MCF 10A (cell line): ENCODE measurements around the gene GCFC2. TPM values are rescaled to one million over a fixed set of nuclear protein-coding genes. Genes with fewer than 3 reads are reported as not detected.
A peak's percentile ranks its signal among the peaks of the same experiment; 100 is the strongest.

Source experiments
- BruUV-seq: library from RNA; stranded (reverse); fragments of 400-500 nt; replicated peaks from 2 replicates; lab custom pipeline; 2021; lab: Mats Ljungman, UMichigan
- CTCF ChIA-PET: fragments of 300-600 bp; sonication (Branson Sonifier 250); formaldehyde crosslinking; extraction: SDS; loops from one replicate; lab custom pipeline; 2021; ENCODE audit warnings: antibody characterized with exemption, inconsistent platforms; lab: Yijun Ruan, JAX
- POLR2A ChIA-PET: fragments of 300-600, 350-650 bp; sonication (Branson Sonifier 250); formaldehyde crosslinking; extraction: SDS; loops from one replicate; lab custom pipeline; 2020; ENCODE audit warnings: antibody characterized with exemption, inconsistent platforms; lab: Yijun Ruan, JAX
- DNase-seq: peaks from one replicate; pipeline ENCODE4 v3.0.0-alpha.2; 2018; ENCODE audit not compliant: unreplicated experiment
- H3K27ac Mint-ChIP-seq: one replicate; pipeline ENCODE4 v1.8.0; 2022; ENCODE audit warnings: mild to moderate bottlenecking, low read depth, mixed read lengths; ENCODE audit not compliant: unreplicated experiment
- H3K27me3 Mint-ChIP-seq: one replicate; pipeline ENCODE4 v1.8.0; 2022; ENCODE audit warnings: mixed read lengths; ENCODE audit not compliant: insufficient read depth, unreplicated experiment
- H3K36me3 Mint-ChIP-seq: one replicate; pipeline ENCODE4 v1.8.0; 2022; ENCODE audit warnings: mild to moderate bottlenecking, moderate library complexity, mixed read lengths; ENCODE audit not compliant: insufficient read depth, unreplicated experiment
- H3K4me1 Mint-ChIP-seq: one replicate; pipeline ENCODE4 v1.8.0; 2022; ENCODE audit warnings: mixed read lengths; ENCODE audit not compliant: insufficient read depth, unreplicated experiment
- H3K4me3 Mint-ChIP-seq: one replicate; pipeline ENCODE4 v1.8.0; 2022; ENCODE audit warnings: mild to moderate bottlenecking, moderate library complexity, mixed read lengths; ENCODE audit not compliant: unreplicated experiment
- H3K9me3 Mint-ChIP-seq: one replicate; pipeline ENCODE4 v1.8.0; 2022; ENCODE audit warnings: mixed read lengths; ENCODE audit not compliant: unreplicated experiment
- CTCF ChIP-seq: fragments of 200-600 bp; IDR thresholded peaks from one replicate; pipeline ENCODE4 v1.8.0; 2022; ENCODE audit warnings: antibody characterized with exemption, mild to moderate bottlenecking; ENCODE audit not compliant: unreplicated experiment
- intact Hi-C: fragments of 100-400 bp; cut with micrococcal nuclease; formaldehyde crosslinking; loops from 2 replicates; pipeline ENCODE4 v1.14.1; 2022
- total RNA-seq: library from RNA; stranded (reverse); gene quantifications from 2 replicates; pipeline ENCODE4 v1.2.3, GENCODE V29; 2022

Gene GCFC2
- total RNA-seq, 1 experiment from 2014 or later, result 41.3 TPM

- H3K9me3 Mint-ChIP-seq, result no peaks in the 10 kb centered on the region
- no peak for TF ChIP-seq CTCF
- no peaks in the 10 kb centered on the region for H3K27me3 Mint-ChIP-seq
- H3K27ac Mint-ChIP-seq, result no peak overlapping the region
- H3K36me3 Mint-ChIP-seq, result peaks cover 5% of the 10 kb centered on the region
- no peak overlapping the region for H3K4me3 Mint-ChIP-seq
- CTCF ChIA-PET, result interaction anchor here (0.5 to 5.6 kb wide), 7 partner anchors 12 to 150 kb away, joined by 3 to 108 read pairs (median 6); no protein-coding TSS in a partner anchor
- no peak for DNase-seq
- POLR2A ChIA-PET, result interaction anchor here (1.5 kb wide), 1 partner anchor 19 kb away, joined by 4 read pairs; no protein-coding TSS in a partner anchor
- peaks cover 29% of the 10 kb centered on the region for H3K4me1 Mint-ChIP-seq
- BruUV-seq, result no TSS peak
- intact Hi-C loops, result no loop called here
Measured at GRCh38 chr2:75616406-75616805, 94.3 kb downstream of the GCFC2 start.

DNA sequence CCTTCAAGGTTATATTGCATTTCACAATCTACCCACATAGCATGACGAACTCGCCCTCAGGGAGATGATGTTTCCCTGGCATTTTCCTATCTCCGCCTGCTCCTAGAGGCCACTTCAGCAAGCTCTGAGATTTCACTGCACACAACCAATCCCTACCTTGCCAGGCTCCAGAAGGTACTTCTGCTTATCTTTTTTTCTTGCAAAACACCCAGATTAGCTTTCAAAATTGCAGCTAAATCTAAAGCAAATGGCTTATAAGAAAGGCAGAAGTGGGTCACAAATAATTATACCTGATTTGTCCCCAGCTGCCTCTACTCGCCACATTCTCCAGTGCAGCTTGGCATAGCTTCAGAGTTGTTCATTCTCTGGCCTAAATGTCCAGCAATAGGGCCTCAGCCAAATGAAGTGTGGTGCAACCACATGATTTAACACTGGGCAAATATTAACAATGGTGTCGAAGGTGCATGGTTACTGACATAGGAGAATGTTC, 96.5 kb downstream of the GCFC2 start:
- Mint-ChIP-seq H3K27me3 (no peaks in the 10 kb centered on the region), H3K9me3 (no peaks in the 10 kb centered on the region), H3K4me3 (peak overlapping the region; percentile 0), H3K27ac (peak overlapping the region; percentile 55), H3K4me1 (peaks cover 17% of the 10 kb centered on the region), H3K36me3 (peaks cover 5% of the 10 kb centered on the region)
- no TSS peak for BruUV-seq
- TF ChIP-seq CTCF, result no peak
- intact Hi-C loops, result no loop called here
- DNase-seq, result peak; percentile 88
- CTCF ChIA-PET, result interaction anchor here (0.5 to 5.6 kb wide), 11 partner anchors 11 to 899 kb away, joined by 3 to 108 read pairs (median 4); partner anchors contain the start of gene EVA1A
- POLR2A ChIA-PET, result interaction anchor here (0.6 to 1.5 kb wide), 6 partner anchors 10 to 138 kb away, joined by 3 to 7 read pairs (median 4); partner anchors contain the start of genes EVA1A and MRPL19

DNA sequence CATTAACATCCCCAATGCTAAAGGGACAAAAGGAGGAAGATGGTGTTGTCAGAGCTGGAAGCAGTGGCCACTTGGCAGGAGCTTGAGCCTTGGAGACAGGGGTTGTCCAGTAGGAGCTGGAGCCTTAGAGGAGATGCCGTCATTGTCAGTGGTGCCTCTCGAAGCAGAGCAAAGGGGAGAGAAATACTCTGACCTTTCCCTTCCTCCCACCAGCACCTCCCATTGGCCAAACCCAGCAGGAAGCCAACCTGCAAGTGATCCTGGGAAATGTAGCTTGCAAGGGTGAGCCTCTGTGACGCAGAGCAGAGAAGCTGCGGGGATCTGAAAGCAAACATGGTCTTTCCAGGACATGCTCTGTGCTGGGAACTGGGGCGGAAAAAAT, 97.9 kb downstream of the GCFC2 start:
- no peaks in the 10 kb centered on the region for H3K27me3 Mint-ChIP-seq
- BruUV-seq, result no TSS peak
- POLR2A ChIA-PET, result interaction anchor here (0.6 to 1.3 kb wide), 4 partner anchors 9 to 331 kb away, joined by 3 to 4 read pairs (median 3); no protein-coding TSS in a partner anchor
- H3K9me3 Mint-ChIP-seq, result no peaks in the 10 kb centered on the region
- peaks cover 5% of the 10 kb centered on the region for H3K36me3 Mint-ChIP-seq
- DNase-seq, result no peak
- no peak overlapping the region for H3K4me3 Mint-ChIP-seq
- H3K4me1 Mint-ChIP-seq, result peaks cover 17% of the 10 kb centered on the region
- CTCF ChIA-PET, result interaction anchor here (0.7 to 5.6 kb wide), 16 partner anchors 10 to 548 kb away, joined by 3 to 108 read pairs (median 4); partner anchors contain the start of gene EVA1A
- H3K27ac Mint-ChIP-seq, result no peak overlapping the region
- intact Hi-C loops, result no loop called here
- TF ChIP-seq CTCF, result no peak

Other genes with a start within 250 kb of the GCFC2 start
- 7.6 and 14.4 TPM in 2 replicates for gene EVA1A, start 150.0 kb downstream of the GCFC2 start, total RNA-seq
- gene MRPL19, start 64.1 kb downstream of the GCFC2 start, total RNA-seq, result 49.1 and 65.4 TPM in 2 replicates